Caco-2 (cell line): Measurements from ENCODE around the gene YIPF1. TPM values are rescaled to one million over a fixed set of nuclear protein-coding genes. Genes with fewer than 3 reads are reported as not detected.

Source experiments
- BruUV-seq: library from RNA; stranded (reverse); fragments of 400-500 nt; replicated peaks from 2 replicates; lab custom pipeline; 2021; lab: Mats Ljungman, UMichigan
- CTCF ChIA-PET: fragments of 300-600 bp; sonication (Branson Sonifier 250); formaldehyde crosslinking; loops from one replicate; lab custom pipeline; 2022; ENCODE audit warnings: antibody characterized with exemption; lab: Charles Lee
- POLR2A ChIA-PET: fragments of 300-600 bp; sonication (Branson Sonifier 250); formaldehyde crosslinking; loops from one replicate; lab custom pipeline; 2022; ENCODE audit warnings: antibody characterized with exemption; lab: Charles Lee
- DNase-seq, 2 experiments: peaks; one replicate each; pipeline versions ENCODE4 v3.0.0 to v3.0.0-alpha.2; 2020 to 2022
- H3K27me3 ChIP-seq: replicated peaks from 2 replicates; pipeline ENCODE4 v1.6.0; 2011; ENCODE audit warnings: low read length; ENCODE audit not compliant: control insufficient read depth, insufficient read depth
- H3K36me3 ChIP-seq: 2 replicates; pipeline ENCODE4 v1.5.1; 2011; ENCODE audit warnings: low read length; ENCODE audit not compliant: control insufficient read depth, insufficient read depth
- H3K4me1 ChIP-seq: fragments of 250-450 bp; sonication (Bioruptor Pico); 2 replicates; pipeline ENCODE4 v1.5.1; 2020; ENCODE audit warnings: mild to moderate bottlenecking
- H3K4me3 ChIP-seq: 2 replicates; pipeline ENCODE4 v1.5.1; 2011; ENCODE audit warnings: low read depth, mild to moderate bottlenecking, control low read depth, low read length
- H3K9me3 ChIP-seq: fragments of 250-450 bp; sonication (Bioruptor Pico); 2 replicates; pipeline ENCODE4 v1.5.1; 2020; ENCODE audit warnings: mild to moderate bottlenecking, moderate library complexity
- H3K27ac Mint-ChIP-seq: one replicate; pipeline ENCODE4 v1.8.0; 2022; ENCODE audit warnings: mixed read lengths; ENCODE audit not compliant: unreplicated experiment
- H3K27me3 Mint-ChIP-seq: one replicate; pipeline ENCODE4 v1.8.0; 2022; ENCODE audit warnings: mixed read lengths; ENCODE audit not compliant: insufficient read depth, unreplicated experiment
- H3K36me3 Mint-ChIP-seq: one replicate; pipeline ENCODE4 v1.8.0; 2022; ENCODE audit warnings: mild to moderate bottlenecking, mixed read lengths; ENCODE audit not compliant: insufficient read depth, unreplicated experiment
- H3K4me1 Mint-ChIP-seq: one replicate; pipeline ENCODE4 v1.8.0; 2022; ENCODE audit warnings: low read depth, mixed read lengths; ENCODE audit not compliant: unreplicated experiment
- H3K4me3 Mint-ChIP-seq: one replicate; pipeline ENCODE4 v1.8.0; 2022; ENCODE audit warnings: mild to moderate bottlenecking, moderate library complexity, mixed read lengths; ENCODE audit not compliant: unreplicated experiment
- H3K9me3 Mint-ChIP-seq: one replicate; pipeline ENCODE4 v1.8.0; 2022; ENCODE audit warnings: mixed read lengths; ENCODE audit not compliant: unreplicated experiment
- intact Hi-C: fragments of 100-400 bp; cut with micrococcal nuclease; formaldehyde crosslinking; loops from one replicate; pipeline ENCODE4 v1.10.0; 2022; ENCODE audit not compliant: unreplicated experiment
- total RNA-seq: library from RNA; stranded (reverse); gene quantifications from 2 replicates; pipeline ENCODE4 v1.2.3, GENCODE V29; 2022
- TF ChIP-seq, protein P1 (sequence below), 2 experiments: fragments of 200-600 bp in 1 of 2; IDR thresholded peaks; 1 replicate in 1 of 2; 2 replicates in 1 of 2; pipeline versions ENCODE4 v1.5.1 to v1.8.0; 2011 to 2022; ENCODE audit warnings: antibody characterized with exemption in 1 of 2, control low read depth in 1 of 2, inconsistent platforms in 1 of 2, low read depth in 1 of 2, low read length in 1 of 2, mild to moderate bottlenecking in 1 of 2, moderate library complexity in 1 of 2; ENCODE audit not compliant: insufficient read depth in 1 of 2, severe bottlenecking in 1 of 2, unreplicated experiment in 1 of 2

YIPF1 gene
- total RNA-seq, 1 experiment from 2014 or later: 17.2 TPM

DNA sequence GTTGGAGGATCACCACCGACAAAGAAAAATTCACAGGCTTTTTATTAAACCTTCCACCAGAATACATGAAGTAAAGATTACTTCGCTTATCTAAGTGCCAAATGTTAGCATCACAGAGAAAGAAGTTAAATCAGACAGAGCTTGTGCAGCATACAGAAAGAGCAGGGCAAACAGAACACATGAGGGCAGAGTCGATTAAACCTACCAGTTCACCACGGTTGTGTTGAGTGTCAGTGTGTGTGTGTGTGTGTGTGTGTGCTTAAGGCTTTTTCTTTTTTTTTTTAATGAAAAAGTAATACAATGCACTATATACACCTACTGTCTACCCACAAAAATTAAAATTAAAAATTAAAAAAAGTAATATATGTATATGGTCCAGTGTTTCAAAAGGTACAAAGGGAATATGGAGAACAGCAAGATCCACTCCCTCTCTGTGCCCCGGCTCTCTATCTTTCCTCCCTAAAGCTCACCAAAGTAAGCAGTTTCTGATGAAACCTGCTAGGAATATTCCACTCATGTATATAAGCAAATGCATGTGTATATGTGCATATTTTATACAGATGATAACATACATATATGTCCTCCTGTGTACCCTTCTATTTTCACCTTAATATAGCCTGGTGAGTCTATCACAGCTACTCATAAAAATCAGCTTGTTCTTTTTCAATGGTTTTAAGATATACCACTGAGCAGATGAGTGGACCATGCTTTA lies 17.7 kb downstream of the YIPF1 start:
- H3K9me3 Mint-ChIP-seq: no peaks in the 10 kb centered on the region

DNA sequence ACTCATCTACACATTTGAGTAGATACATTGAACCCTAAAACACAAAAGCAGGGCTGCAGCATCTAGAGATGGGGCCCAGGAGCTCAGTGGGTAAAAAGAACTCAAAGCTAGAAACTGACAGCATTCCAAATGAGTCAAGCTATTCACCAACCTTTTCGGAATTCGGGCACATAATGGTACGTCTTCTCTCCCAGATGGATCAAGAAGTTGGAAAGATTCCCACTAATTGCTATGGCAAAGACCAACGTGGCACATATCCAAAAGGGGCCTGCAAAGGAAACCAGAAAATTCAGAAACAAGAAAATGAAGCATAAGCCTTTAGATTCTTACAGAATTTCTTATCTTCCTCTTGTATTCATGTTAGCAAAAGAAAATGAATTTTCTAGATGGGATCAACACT lies 18.4 kb downstream of the YIPF1 start:
- CTCF ChIA-PET: no interaction called here

More for the DNA sequence above, 17.7 kb downstream of the YIPF1 start:
- peaks cover 6% of the 10 kb centered on the region for H3K36me3 Mint-ChIP-seq
- no peak for DNase-seq
- H3K4me3 ChIP-seq: no peak overlapping the region
- no peaks in the 10 kb centered on the region for H3K4me1 Mint-ChIP-seq
- ChIA-PET CTCF (no interaction called here), POLR2A (no interaction called here)
- no peaks in the 10 kb centered on the region for H3K4me1 ChIP-seq
- H3K27me3 Mint-ChIP-seq: no peaks in the 10 kb centered on the region
- H3K27ac Mint-ChIP-seq: no peak overlapping the region
- H3K36me3 ChIP-seq: no peaks in the 10 kb centered on the region
- H3K27me3 ChIP-seq: no peaks in the 10 kb centered on the region
- H3K4me3 Mint-ChIP-seq: no peak overlapping the region
- H3K9me3 ChIP-seq: no peaks in the 10 kb centered on the region
- TF ChIP-seq, protein P1, sequence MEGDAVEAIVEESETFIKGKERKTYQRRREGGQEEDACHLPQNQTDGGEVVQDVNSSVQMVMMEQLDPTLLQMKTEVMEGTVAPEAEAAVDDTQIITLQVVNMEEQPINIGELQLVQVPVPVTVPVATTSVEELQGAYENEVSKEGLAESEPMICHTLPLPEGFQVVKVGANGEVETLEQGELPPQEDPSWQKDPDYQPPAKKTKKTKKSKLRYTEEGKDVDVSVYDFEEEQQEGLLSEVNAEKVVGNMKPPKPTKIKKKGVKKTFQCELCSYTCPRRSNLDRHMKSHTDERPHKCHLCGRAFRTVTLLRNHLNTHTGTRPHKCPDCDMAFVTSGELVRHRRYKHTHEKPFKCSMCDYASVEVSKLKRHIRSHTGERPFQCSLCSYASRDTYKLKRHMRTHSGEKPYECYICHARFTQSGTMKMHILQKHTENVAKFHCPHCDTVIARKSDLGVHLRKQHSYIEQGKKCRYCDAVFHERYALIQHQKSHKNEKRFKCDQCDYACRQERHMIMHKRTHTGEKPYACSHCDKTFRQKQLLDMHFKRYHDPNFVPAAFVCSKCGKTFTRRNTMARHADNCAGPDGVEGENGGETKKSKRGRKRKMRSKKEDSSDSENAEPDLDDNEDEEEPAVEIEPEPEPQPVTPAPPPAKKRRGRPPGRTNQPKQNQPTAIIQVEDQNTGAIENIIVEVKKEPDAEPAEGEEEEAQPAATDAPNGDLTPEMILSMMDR (IDR thresholded peaks at IDR 0.05; ENCODE audit: insufficient read depth in 1 of 2, low read depth in 1 of 2, low read length in 1 of 2, severe bottlenecking in 1 of 2, unreplicated experiment in 1 of 2): no peak
- intact Hi-C loops: no loop called here
- no TSS peak for BruUV-seq

DNA sequence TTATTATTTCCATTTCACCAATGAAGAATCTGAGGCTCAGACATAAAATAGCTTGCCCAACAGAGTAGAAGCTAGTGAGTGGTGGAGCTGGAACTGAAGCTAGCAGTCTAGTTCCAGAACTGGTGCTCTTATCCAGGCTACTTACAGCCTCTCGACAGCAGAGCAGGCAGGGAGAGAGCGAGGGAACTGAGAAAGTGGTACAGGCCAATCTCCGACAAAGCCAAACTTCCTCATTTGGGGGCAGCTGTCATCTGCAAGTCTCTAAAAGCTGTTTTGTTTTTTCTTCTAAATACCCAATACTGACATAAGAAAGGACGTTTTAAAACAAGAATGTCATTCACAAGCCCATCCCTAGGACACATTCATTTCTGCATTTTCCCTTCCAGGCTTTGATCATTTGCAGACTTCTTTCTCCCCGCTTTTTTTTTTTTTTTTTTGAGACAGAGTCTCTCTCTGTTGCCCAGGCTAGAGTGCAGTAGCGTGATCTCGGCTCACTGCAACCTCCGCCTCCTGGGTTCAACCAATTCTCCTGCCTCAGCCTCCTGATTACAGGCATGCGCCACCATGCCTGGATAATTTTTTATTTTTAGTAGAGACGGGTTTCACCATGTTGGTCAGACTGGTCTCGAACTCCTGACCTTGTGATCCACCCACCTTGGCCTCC lies 20.0 kb downstream of the YIPF1 start:
- Histone ChIP-seq H3K4me1 (no peaks in the 10 kb centered on the region), H3K27me3 (no peaks in the 10 kb centered on the region), H3K9me3 (no peaks in the 10 kb centered on the region), H3K4me3 (no peak overlapping the region), H3K36me3 (no peaks in the 10 kb centered on the region)
- BruUV-seq: no TSS peak
- Mint-ChIP-seq H3K9me3 (no peaks in the 10 kb centered on the region), H3K4me1 (no peaks in the 10 kb centered on the region), H3K4me3 (no peak overlapping the region), H3K27me3 (no peaks in the 10 kb centered on the region), H3K27ac (no peak overlapping the region), H3K36me3 (peaks cover 6% of the 10 kb centered on the region)
- TF ChIP-seq, protein P1 (IDR thresholded peaks at IDR 0.05; ENCODE audit: insufficient read depth in 1 of 2, low read depth in 1 of 2, low read length in 1 of 2, severe bottlenecking in 1 of 2, unreplicated experiment in 1 of 2): no peak
- DNase-seq: no peak
- ChIA-PET POLR2A (no interaction called here), CTCF (no interaction called here)
- intact Hi-C loops: no loop called here

More for the DNA sequence above, 18.4 kb downstream of the YIPF1 start:
- Histone ChIP-seq H3K27me3 (no peaks in the 10 kb centered on the region), H3K4me3 (no peak overlapping the region), H3K4me1 (no peaks in the 10 kb centered on the region), H3K9me3 (no peaks in the 10 kb centered on the region), H3K36me3 (no peaks in the 10 kb centered on the region)
- POLR2A ChIA-PET: no interaction called here
- intact Hi-C loops: no loop called here
- BruUV-seq: no TSS peak
- H3K36me3 Mint-ChIP-seq: peaks cover 6% of the 10 kb centered on the region
- H3K27ac Mint-ChIP-seq: no peak overlapping the region
- DNase-seq: no peak
- H3K27me3 Mint-ChIP-seq: no peaks in the 10 kb centered on the region
- H3K9me3 Mint-ChIP-seq: no peaks in the 10 kb centered on the region
- no peak overlapping the region for H3K4me3 Mint-ChIP-seq
- H3K4me1 Mint-ChIP-seq: no peaks in the 10 kb centered on the region
- TF ChIP-seq, protein P1 (IDR thresholded peaks at IDR 0.05; ENCODE audit: insufficient read depth in 1 of 2, low read depth in 1 of 2, low read length in 1 of 2, severe bottlenecking in 1 of 2, unreplicated experiment in 1 of 2): no peak
